ENCODE results near the gene UBAP1.
"Not testable (repeated sequence)": the region's sequence is repeated elsewhere in the genome, so short reads cannot be mapped to it uniquely, and the experiment has no call there.

Gene UBAP1

GRCh38 chr9:34179213-34180136 is 632 bp downstream of the UBAP1 start:
- DNase-seq (ENCODE audit: low read depth), result no peak

DNA sequence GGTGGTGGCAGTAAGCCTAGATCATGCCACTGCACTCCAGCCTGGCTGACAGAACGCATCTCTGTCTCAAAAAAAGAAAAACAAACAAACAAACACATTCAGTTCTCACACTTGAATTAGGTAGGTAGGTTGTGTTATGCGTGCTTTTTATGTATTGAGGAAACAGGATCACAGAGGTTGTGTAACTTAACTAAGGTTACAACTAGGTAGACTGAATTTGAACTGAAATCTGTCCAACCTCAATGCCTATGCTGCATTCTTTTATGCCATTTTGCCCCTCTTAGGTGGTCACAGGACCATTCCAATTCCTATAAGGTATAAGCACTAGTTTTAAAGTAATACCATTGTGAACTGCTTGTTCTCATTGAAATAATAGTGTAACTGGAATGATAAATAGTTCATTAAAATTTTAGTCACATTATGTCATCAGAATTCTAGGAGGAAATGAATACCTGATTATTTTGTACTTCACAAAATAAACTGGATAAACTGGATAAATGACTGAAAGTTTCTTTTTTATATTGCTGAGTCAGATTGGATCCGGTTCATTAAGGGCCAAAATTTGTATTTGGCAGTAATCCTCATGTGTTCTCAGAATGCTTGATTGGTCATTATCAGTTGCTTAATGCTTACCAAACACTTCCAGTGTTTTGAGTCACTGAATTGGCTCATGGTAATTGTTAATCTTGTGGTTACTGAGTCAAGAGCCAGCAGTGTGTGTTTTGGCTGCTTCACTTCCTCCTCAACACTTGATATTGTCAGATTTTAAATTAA is 7.1 kb downstream of the UBAP1 start:
- no peak for DNase-seq (ENCODE audit: low read depth)

DNA sequence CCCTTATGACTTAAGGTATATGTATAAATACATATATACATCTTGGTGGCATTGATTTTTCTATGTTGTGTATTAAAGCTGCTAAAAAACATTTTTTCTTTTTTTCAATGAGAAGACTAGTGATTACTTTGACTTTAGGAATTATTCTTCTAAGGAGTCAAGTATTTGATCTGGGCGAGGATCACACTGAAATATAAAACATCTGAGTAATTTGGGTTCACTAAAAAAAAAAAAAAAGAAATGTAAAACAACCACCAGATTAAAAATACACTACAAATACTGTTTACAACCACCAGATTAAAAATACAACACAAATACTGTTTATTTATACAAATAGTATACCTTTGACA is 9.0 kb downstream of the UBAP1 start:
- no peak for DNase-seq (ENCODE audit: low read depth)

DNA sequence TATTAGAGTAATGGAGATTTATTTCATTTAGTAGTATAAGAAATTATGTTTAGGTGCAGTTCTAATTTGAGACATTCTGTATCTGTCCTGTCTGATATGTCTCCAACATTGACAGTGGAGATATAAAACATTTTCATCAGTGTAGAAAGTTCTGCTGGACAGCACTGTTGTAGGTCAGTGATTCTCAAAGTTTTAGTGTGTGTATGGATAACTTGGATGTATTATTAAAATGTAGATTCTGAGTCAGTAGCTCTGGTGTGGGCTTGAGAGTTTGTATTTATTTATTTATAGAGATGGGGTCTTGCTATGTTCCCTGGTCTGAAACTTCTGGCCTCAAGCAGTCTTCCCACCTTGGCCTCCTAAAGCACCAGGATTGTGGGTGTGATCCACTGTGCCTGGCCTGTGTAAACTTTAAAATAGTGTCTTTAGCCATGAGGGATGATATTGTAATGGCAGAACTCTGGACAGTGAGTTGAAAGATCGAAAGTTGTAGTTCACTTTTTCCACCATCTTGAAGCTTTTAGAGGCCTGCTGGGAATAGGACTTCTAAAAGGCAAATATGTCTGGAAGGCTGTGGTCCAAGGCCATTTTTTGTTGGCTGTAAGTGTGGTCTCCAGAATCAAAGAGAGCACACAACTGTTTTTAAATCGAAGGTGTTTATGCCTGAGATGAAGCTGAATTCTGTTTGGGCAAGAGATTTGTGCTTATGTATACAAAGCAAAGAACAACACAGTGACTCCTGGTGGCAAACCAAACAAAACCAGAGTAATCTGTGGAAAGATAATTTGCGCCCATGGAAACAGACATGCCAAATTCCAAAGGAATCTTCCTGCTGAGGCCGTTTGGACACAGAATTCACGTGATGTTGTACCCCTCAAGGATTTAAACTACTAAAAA is 12.4 kb downstream of the UBAP1 start:
- no peak for DNase-seq (ENCODE audit: low read depth)

- DNase-seq (ENCODE audit: low read depth), result no peak
Measured at GRCh38 chr9:34195143-34195542, 16.3 kb downstream of the UBAP1 start.

DNA sequence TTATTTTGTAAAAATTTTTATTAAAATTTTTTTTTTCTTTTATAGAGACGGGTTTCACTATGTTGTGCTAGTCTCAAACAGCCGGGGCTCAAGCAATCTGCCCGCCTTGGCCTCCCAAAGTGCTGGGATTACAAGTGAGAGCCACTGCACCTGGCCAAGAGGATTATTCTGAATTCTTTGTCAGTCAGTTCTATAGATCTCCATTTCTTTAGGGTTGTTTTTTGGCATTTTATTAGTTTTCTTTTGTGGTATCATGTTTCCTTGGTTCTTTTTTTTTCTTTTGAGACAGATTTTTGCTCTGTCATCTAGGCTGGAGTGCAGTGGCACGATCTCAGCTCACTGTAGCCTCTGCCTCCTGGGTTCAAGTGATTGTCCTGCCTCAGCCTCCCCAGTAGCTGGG is 18.4 kb downstream of the UBAP1 start:
- DNase-seq (ENCODE audit: low read depth), result not testable (repeated sequence)

DNA sequence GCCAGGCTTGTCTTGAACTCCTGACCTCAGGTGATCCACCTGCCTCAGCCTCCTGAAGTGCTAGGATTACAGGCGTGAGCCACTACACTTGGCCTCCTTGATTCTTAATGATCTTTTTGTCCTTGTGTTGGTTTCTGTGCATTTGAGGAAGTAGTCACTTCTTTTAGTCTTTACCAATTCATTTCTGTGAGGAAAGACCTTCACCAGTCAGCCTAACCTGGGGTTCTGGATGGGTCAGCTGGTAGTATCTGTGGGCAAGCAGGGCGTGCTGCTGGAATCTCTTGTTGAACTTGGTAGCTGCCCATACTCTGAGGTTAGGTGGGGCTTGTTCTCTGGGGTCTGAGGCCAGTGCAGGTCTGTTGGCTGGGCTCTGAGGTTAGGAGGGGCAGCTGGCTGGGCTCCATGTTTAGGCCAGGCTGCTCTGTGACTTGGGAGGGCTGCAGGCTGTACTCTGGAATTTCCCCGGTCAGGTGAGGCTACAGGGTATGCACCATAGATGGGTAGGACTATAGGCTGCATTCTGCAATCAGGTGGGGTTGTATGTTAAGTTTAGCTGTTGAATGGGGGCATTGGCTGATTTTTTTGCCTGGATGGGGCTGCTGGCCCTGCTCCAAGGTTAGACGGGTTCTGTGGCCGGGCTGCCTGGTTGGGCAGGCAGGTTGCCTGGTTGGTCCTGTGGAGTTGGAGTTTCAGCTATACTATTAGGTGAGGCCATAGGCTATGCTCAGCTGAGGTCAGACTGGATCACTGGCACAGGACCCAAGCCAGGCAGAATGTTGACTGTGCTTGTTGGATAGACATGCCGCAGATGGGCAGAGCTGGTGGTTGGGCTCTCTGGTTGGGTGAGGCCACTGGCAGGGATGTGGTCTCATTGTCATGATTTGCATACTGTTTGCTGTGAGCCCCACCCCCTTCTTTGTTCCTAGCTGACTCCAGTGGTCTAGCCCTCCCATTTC is 19.2 kb downstream of the UBAP1 start:
- DNase-seq (ENCODE audit: low read depth), result no peak

DNA sequence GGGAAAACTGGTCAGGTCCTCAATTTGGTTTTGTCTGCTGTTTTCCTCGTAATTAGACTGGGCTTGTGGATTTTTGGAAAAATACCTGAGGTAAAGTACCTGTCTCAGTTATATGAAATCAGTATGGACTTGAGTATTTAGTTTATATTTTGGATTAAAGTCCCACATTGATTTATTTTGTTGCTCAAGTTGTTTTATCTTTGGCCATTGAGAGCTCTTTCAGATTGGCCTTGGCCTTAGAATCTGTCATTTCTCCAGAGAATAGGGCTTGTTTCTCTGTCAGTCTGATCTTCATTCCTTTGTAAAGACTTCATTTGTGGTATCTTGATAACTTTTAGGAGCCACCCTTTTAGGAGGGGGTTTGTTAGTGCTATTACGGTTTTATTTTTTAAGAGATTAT is 21.2 kb downstream of the UBAP1 start:
- no peak for DNase-seq (ENCODE audit: low read depth)

GRCh38 chr9:34203275-34203991 is 24.6 kb downstream of the UBAP1 start:
- no peak for DNase-seq (ENCODE audit: low read depth)

- DNase-seq (ENCODE audit: low read depth), result no peak
Measured at GRCh38 chr9:34203992-34204635, 25.3 kb downstream of the UBAP1 start.

- no peak for DNase-seq (ENCODE audit: low read depth)
Measured at GRCh38 chr9:34205102-34205501, 26.3 kb downstream of the UBAP1 start.

DNA sequence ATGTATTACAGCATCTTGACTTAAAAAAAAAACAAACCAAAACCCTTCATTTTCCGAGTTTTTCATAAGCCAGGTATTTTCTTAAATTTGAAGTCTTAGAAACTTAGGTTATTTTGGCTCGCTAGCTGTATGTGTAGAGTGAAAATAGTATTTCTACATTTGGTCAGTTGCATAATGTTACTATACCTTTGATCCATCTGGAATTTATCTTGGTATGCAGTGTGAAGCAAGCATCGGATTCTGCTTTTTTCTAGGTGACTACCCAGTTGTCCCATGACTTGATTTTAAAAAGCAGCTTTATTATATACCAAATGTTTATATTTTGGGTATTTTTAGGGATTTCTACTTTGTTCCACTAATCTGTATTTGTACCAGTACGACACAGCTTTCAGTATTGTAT is 27.7 kb downstream of the UBAP1 start:
- DNase-seq (ENCODE audit: low read depth), result no peak

DNA sequence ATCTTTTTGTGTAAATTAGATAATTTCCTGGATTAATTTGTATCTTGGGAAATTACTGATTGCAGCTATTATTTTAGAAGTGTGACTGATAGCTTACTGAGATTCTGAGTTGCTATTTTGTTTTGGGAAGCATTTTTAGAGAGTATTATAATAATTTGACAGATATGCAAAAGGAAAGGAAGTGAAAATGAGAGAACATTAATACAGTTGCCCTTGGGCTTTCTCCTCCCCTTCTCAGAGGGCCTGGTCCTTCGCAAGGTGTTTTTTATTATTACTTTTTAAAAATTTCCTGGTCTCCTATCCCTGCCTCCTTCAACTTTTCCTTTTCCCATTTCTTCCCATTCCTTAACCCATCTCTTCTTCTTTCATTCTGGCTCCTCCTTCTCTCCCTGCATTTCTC is 32.6 kb downstream of the UBAP1 start:
- no peak for DNase-seq (ENCODE audit: low read depth)

DNA sequence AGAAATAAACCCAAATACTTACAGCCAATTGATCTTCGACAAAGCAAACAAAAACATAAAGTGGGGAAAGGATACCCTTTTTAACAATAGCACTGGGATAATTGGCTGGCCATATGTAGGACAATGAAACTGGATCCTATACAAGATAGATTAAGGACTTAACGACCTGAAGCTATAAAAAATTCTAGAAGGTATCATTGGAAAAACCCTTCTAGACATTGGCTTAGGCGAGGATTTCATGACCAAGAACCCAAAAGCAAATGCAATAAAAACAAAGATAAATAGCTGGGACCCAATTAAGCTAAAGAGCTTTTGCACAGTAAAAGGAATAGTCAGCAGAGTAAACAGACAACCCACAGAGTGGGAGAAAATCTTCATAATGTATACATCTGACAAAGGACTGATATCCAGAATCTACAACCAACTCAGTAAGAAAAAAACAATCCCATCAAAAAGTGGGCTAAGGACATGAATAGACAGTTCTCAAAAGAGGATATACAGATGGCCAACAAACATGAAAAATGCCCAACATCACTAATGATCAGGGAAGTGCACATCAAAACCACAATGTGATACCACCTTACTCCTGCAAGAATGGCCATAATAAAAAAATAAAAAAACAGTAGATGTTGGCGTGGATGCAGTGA is 35.6 kb downstream of the UBAP1 start:
- not testable (repeated sequence) for DNase-seq (ENCODE audit: low read depth)

- DNase-seq (ENCODE audit: low read depth), result no peak
Measured at GRCh38 chr9:34216325-34216724, 37.5 kb downstream of the UBAP1 start.

DNA sequence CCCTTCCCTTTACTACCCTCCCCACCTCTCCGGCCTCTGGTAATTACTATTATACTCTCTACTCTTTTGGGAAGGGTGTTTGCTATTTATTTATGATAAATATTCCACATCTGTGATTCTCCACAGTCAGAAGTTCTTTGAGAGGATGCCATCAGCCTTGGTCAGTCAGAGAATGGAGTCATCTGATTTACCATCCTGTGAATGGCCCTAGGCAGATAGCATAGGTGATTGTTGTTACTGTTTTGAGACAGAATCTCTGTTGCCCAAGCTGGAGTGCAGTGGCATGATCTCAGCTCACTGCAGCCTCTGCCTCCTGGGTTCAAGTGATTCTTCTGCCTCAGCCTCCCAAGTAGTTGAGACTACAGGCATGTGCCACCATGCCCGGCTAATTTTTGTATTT is 38.2 kb downstream of the UBAP1 start:
- not testable (repeated sequence) for DNase-seq (ENCODE audit: low read depth)

DNA sequence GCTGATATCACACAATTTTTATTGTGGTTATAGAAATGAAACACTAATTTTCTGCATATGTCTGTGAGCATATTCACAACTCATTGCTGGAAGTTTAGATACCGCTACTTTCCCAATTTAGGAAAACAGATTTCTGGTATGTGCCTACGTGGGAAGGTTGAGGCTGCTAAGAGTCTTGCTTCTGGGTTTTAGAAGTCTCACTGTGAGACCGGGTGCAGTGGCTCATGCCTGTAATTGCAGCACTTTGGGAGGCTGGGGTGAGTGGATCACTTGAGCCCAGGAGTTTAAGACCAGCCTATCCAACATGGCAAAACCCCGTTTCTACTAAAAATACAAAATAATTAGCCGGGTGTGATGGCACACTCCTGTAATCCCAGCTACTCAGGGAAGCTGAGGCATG is 39.6 kb downstream of the UBAP1 start:
- no peak for DNase-seq (ENCODE audit: low read depth)

DNA sequence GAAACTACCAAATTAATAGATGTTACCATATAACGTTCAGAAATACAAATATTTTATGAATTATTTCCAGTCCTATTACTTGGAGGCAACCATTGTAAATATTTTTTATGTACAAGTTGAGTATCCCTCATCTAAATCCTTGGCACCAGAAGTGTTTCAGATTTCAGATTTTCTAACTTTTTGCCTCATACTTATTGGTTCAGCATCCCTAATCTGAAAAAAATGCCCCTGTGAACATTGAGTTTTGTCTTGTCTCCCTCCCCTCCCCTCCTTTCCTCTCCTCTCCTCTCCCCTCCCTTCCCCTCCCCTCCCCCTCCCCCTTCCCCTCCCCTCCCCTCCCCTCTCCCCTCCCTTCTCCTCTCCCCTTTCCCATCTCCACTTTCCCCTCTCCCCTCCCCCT is 40.6 kb downstream of the UBAP1 start:
- no peak for DNase-seq (ENCODE audit: low read depth)

DNA sequence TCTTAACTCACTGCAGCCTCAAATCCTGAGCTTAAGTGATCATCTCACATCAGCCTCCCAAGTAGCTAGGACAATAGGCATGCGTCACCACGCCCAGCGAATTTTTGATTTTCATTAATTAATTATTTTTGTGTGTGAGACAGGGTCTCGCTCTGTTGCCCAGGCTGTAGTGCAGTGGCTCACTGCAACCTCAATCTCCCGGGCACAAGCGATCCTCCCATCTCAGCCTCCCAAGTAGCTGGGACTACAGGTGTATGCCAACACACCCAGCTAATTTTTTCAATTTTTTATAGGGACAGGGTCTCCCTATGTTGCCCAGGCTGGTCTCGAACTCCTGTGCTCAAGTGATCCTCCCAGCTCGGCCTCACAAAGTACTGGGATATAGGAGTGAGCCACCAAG is 41.4 kb downstream of the UBAP1 start:
- DNase-seq (ENCODE audit: low read depth), result no peak

All from T follicular helper cell (primary cell).